Esophagus (tissue), 2 donors: Measurements from ENCODE around the gene FAM184A. TPM values are rescaled to one million over a fixed set of nuclear protein-coding genes. Genes with fewer than 3 reads are reported as not detected.
"Not testable (repeated sequence)": the region's sequence is repeated elsewhere in the genome, so short reads cannot be mapped to it uniquely, and the experiment has no call there.

Experiments used
- H3K27ac ChIP-seq, 2 donors: one replicate each; pipeline ENCODE4 v1.5.1; 2013; ENCODE audit warnings: low read depth in 2 of 2, mild to moderate bottlenecking in 2 of 2, inconsistent platforms in 1 of 2, low read length in 1 of 2, moderate library complexity in 1 of 2
- H3K27me3 ChIP-seq, 2 donors: one replicate each; pipeline ENCODE4 v1.6.1; 2013; ENCODE audit warnings: low read length in 2 of 2, control low read depth in 1 of 2, mild to moderate bottlenecking in 1 of 2; ENCODE audit not compliant: insufficient read depth in 2 of 2, control insufficient read depth in 1 of 2
- H3K36me3 ChIP-seq, 2 donors: one replicate each; pipeline ENCODE4 v1.6.1; 2013; ENCODE audit warnings: low read length in 1 of 2; ENCODE audit not compliant: control insufficient read depth in 2 of 2, insufficient read depth in 2 of 2
- H3K4me1 ChIP-seq, 2 donors: one replicate each; pipeline ENCODE4 v1.6.1; 2013; ENCODE audit warnings: low read length in 1 of 2; ENCODE audit not compliant: control insufficient read depth in 2 of 2, insufficient read depth in 2 of 2
- H3K4me3 ChIP-seq, 2 donors: one replicate each; pipeline ENCODE4 v1.5.1; 2013; ENCODE audit warnings: low read length in 2 of 2, mild to moderate bottlenecking in 2 of 2, low read depth in 1 of 2, moderate library complexity in 1 of 2
- H3K9me3 ChIP-seq, 2 donors: one replicate each; pipeline ENCODE4 v1.6.1; 2013; ENCODE audit warnings: mild to moderate bottlenecking in 2 of 2, low read depth in 1 of 2, low read length in 1 of 2, moderate library complexity in 1 of 2; ENCODE audit not compliant: control insufficient read depth in 2 of 2, insufficient read depth in 1 of 2
- WGBS, 2 donors: extraction: QIAGEN DNeasy Blood & Tissue Kit; methylation state at CpG; one replicate each; pipeline ENCODE4 v1.1.7; 2013; 5-methylcytosine and 5-hydroxymethylcytosine counted together
- polyA plus RNA-seq, 2 donors: library from polyadenylated mRNA; stranded (reverse); fragments of 200-250 nt; gene quantifications; one replicate each; pipeline ENCODE4 v1.2.3, GENCODE V29; 2013
- donor health status: healthy with polysubstance abuse.
- donor health status: Bipolar disorder and iron deficiency.

Gene FAM184A
- polyA plus RNA-seq, 2 donors: 0.73 to 1.1 TPM

DNA sequence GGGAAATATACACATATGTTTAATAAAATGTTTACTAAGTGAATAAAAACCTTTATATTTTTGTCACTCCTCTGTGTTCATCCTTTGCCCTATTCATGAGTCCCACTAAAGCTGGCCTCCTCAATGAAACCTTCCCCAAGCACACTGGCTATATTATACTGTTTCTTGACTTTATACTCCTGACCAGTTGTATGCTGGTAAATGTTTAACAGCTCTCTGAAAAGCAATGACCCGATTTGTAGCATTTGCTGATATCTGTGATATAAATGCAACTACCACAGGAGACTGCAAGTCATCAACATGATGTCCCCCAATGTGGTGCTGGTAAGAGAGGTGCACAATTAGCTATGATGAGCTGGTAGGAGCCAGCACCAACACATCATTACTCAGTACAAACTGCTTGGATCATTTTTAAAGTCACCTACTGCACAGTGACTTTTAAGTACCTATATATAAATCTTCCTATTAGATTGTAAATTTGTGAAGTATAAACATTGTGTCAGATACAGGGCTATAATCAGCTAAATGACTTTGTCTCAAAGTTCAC is 78.9 kb downstream of the FAM184A start:
- Histone ChIP-seq H3K27me3 (no peaks in the 10 kb centered on the region), H3K9me3 (no peaks in the 10 kb centered on the region), H3K36me3 (no peaks in the 10 kb centered on the region), H3K4me1 (no peaks in the 10 kb centered on the region), H3K27ac (no peak overlapping the region), H3K4me3 (no peak overlapping the region)
- 68 to 79% methylated on average over 1 of the region's 1 CpG for WGBS, 2 donors

DNA sequence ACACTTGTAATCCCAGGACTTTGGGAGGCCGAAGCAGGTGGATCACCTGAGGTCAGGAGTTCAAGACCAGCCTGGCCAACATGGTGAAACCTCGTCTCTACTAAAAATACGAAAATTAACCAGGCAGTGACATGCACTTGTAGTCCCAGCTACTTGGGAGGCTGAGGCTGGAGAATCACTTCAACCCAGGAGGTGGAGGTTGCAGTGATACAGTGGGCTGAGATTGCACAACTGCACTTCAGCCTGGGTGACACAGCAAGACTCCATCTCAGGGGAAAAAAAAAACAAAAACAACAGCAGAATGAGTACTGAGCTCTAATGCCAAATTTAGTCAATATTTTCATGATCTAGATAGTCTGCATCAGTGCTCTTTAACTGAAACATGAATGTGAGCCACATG is 81.0 kb downstream of the FAM184A start:
- 88 to 97% methylated on average over 3 of the region's 3 CpGs for WGBS, 2 donors

DNA sequence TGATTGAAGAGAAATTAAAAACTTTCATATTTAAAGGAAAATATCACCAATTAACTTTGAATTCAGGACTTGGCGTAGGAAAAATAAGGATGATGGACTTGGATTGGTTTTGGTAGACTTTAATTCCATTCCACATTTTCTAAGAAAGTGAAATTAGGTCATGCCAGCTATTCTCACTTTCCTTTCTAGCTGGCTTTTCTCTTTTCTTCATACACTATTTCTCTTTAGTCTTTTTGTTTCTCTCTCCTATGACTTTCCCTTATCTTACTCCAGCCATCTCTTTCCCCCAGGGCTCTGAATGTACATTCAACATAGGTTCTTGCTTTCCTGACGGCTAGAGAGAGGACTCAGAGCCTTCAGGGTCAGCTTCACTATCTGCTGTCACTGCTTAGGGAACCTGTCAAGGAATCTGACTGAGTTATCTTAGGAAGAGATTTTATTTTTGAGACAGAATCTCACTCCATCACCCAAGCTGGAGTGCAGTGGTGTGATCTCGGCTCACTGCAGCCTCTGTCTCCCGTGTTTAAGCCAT is 82.1 kb downstream of the FAM184A start:
- Histone ChIP-seq H3K4me1 (no peaks in the 10 kb centered on the region), H3K27ac (no peak overlapping the region), H3K27me3 (no peaks in the 10 kb centered on the region), H3K4me3 (no peak overlapping the region), H3K9me3 (no peaks in the 10 kb centered on the region), H3K36me3 (no peaks in the 10 kb centered on the region)
- 94 to 97% methylated on average over 4 of the region's 4 CpGs for WGBS, 2 donors

More for the DNA sequence above, 81.0 kb downstream of the FAM184A start:
- not testable (repeated sequence) for H3K36me3 ChIP-seq, H3K27me3 ChIP-seq, H3K4me1 ChIP-seq, H3K9me3 ChIP-seq, H3K4me3 ChIP-seq, H3K27ac ChIP-seq

DNA sequence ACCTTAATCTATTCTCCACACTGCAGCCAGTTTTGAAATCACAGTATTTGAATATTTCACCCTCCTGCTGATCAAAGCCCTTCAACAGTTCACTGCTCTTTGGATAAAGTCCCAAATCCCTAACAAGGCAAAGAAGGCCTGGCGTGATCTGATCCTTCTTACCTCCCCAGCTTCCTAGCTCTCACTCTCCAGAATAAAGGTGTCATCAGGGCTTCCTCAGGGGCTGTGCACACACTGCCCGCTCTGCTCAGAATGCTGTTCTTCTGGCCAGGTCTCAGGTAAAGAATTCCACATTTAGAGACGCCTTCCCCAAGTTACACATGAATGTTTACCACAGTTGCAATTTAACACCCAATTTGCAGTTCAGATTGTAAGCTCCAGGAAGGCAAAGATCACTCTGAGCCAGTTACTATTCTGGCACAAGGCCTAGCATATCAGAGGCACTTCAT is 84.6 kb downstream of the FAM184A start:
- Histone ChIP-seq H3K27me3 (no peaks in the 10 kb centered on the region), H3K4me1 (no peaks in the 10 kb centered on the region), H3K27ac (no peak overlapping the region), H3K4me3 (no peak overlapping the region), H3K9me3 (no peaks in the 10 kb centered on the region), H3K36me3 (no peaks in the 10 kb centered on the region)
- WGBS, 2 donors: 89 to 93% methylated on average over 3 of the region's 3 CpGs

DNA sequence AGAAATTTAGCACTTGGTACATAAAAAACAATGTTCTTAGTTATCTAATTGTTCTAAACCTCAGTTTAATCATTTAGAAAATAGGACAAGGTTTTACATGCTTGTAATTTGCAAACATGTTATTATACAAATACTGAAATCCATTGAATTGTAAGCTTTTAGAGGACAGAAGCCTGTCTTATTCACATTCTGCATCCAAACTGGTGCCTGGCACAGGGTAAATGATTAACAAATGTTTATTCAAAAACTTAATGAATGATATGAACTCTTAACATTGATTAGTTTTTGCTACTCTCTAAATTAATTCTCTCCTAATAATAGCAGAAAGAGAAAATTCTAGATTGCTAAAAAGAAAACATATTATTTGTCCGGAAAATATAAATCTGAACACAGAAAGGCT is 85.1 kb downstream of the FAM184A start:
- Histone ChIP-seq H3K27ac (no peak overlapping the region), H3K4me3 (no peak overlapping the region)
- WGBS, 2 donors: 89 to 91% methylated on average over 1 of the region's 1 CpG

DNA sequence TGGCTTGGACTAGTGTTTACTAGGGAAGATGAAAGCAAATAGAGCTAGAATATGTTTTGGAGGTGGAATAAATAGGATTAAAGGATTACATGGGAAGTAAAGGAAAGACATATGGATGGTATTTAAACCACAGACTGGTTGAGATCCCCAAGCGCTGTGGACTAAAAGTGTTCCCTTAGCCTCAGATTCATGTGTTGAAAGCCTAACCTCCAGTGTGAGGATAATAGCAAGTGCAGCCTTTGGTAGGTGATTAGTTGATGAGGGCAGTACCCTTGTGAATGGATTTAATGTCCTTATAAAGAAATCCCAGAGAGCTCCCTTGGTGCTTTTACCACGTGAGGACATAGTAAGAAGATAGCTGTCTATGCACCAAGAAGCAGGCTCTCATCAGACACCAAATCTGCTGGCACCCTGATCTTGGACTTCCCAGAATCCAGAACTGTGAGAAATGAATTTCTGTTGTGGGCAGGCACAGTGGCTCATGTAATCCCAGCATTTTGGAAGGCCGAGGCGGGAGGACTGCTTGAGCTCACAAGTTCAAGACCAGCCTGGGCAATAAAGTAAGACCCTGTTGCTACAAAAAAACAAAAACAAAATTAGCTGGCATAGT is 86.2 kb downstream of the FAM184A start:
- H3K4me3 ChIP-seq: no peak overlapping the region
- H3K27ac ChIP-seq: no peak overlapping the region
- H3K36me3 ChIP-seq: no peaks in the 10 kb centered on the region
- no peaks in the 10 kb centered on the region for H3K4me1 ChIP-seq
- 93 to 96% methylated on average over 4 of the region's 4 CpGs for WGBS, 2 donors
- no peaks in the 10 kb centered on the region for H3K9me3 ChIP-seq
- H3K27me3 ChIP-seq: no peaks in the 10 kb centered on the region

More for the DNA sequence above, 85.1 kb downstream of the FAM184A start:
- Histone ChIP-seq H3K36me3 (no peaks in the 10 kb centered on the region), H3K4me1 (no peaks in the 10 kb centered on the region), H3K27me3 (no peaks in the 10 kb centered on the region), H3K9me3 (no peaks in the 10 kb centered on the region)

DNA sequence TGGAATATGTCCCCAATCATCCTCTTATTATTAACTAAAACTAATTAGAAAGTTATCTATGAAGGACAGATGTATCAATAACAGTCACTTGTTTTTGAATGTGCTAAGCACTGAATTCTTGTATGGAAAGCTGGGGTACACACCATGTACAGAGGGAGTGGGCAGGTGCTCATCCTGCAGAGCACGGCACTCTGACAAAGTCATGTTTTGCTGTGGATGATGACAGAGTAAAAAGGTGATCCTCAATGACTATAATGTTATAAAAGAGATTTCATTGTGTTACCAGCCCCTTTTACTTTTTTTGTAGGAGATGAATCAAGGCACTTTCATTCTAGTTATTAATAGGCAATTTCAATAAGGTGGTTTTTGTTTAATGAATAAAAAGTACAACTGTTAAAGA is 92.2 kb downstream of the FAM184A start:
- Histone ChIP-seq H3K4me1 (no peaks in the 10 kb centered on the region), H3K27me3 (no peaks in the 10 kb centered on the region), H3K9me3 (no peaks in the 10 kb centered on the region), H3K4me3 (no peak overlapping the region), H3K27ac (no peak overlapping the region), H3K36me3 (no peaks in the 10 kb centered on the region)
- whole genome bisulfite sequencing, 2 donors: 83 to 88% methylated on average over 1 of the region's 1 CpG

DNA sequence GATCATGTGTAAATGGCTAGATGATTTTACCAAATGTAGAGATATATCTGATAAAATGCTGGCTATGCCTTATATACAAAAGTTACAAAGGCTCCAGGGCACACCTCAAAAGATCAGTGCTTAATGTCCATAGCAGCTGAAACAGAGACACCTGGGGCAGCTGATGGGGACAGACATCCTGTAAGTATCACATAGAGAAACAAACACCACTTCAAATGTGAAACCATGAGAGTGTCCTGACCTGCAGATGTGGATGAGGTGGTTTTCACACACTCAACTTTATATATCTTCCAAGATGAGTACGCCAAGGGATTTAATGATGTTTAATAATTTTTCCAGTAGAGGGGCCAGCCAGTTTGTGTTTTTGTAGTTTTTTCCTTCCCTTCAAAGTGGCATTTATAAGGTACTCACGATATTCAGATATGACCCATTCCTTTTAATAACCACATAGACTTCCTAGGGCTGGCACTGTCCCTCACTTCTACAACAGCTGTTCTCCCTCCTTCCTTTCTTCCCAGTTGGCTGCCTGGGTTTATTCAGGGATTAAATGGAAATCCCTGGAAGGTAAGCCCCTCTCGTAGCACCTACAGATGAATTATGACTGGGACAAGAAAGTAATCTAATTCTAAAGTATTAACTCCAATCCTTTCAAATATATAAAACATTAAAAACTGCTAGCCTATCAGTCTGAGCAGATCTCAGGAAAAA is 93.2 kb downstream of the FAM184A start:
- Histone ChIP-seq H3K4me1 (no peaks in the 10 kb centered on the region), H3K27ac (no peak overlapping the region), H3K9me3 (no peaks in the 10 kb centered on the region), H3K27me3 (no peaks in the 10 kb centered on the region), H3K36me3 (no peaks in the 10 kb centered on the region), H3K4me3 (no peak overlapping the region)
- 85 to 90% methylated on average over 3 of the region's 3 CpGs for WGBS, 2 donors

DNA sequence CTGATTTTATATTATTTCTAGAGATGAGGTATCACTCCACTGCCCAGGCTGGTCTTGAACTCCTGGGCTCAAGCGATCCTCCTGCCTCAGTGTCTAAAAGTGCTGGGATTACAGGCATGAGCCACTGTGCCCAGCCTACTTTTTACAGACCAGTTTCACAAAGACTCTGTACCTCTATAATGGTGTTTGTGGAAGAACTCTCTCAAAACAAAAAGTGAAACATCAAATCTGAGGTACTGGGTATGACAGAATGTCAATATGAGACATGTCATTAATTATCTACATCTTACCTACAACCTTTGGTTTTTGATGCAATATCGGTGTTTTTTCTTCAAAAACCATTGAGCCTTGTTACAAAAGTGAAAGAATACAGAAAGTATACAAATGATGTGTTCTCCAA is 94.1 kb downstream of the FAM184A start:
- WGBS, 2 donors: 96% methylated on average over 2 of the region's 2 CpGs
- Histone ChIP-seq H3K27ac (no peak overlapping the region), H3K4me3 (no peak overlapping the region), H3K9me3 (no peaks in the 10 kb centered on the region), H3K36me3 (no peaks in the 10 kb centered on the region), H3K4me1 (no peaks in the 10 kb centered on the region), H3K27me3 (no peaks in the 10 kb centered on the region)
